AG10803 (cell line): Measurements from ENCODE around the gene OBSCN.

Source experiments
- DNase-seq: peaks from one replicate; pipeline ENCODE4 v3.0.0; 2010; ENCODE audit warnings: low read depth
- H3K4me3 ChIP-seq: 2 replicates; pipeline ENCODE4 v1.5.1; 2011; ENCODE audit warnings: mild to moderate bottlenecking, low read length, control low read depth
- CTCF ChIP-seq: conservative IDR thresholded peaks from 2 replicates; pipeline ENCODE4 v1.5.1; 2011; ENCODE audit warnings: mild to moderate bottlenecking, low read length, control low read depth, inconsistent platforms

The OBSCN gene

GRCh38 chr1:228383773-228384172 is 175.9 kb downstream of the OBSCN start:
- TF ChIP-seq CTCF = no peak
- DNase-seq = no peak

GRCh38 chr1:228385232-228385631 is 177.4 kb downstream of the OBSCN start:
- TF ChIP-seq CTCF = no peak
- no peak for DNase-seq
- no peak overlapping the region for H3K4me3 ChIP-seq

More at GRCh38 chr1:228383773-228384172, 175.9 kb downstream of the OBSCN start:
- no peak overlapping the region for H3K4me3 ChIP-seq

- no peak for DNase-seq
- no peak for TF ChIP-seq CTCF
Measured at GRCh38 chr1:228387321-228387720, 179.5 kb downstream of the OBSCN start.

GRCh38 chr1:228390649-228391048 is 182.8 kb downstream of the OBSCN start:
- DNase-seq = no peak
- H3K4me3 ChIP-seq = no peak overlapping the region
- no peak for TF ChIP-seq CTCF

More at GRCh38 chr1:228387321-228387720, 179.5 kb downstream of the OBSCN start:
- no peak overlapping the region for H3K4me3 ChIP-seq

- no peak for DNase-seq
- H3K4me3 ChIP-seq = no peak overlapping the region
- TF ChIP-seq CTCF = no peak
Measured at GRCh38 chr1:228391411-228392020, 183.7 kb downstream of the OBSCN start.

GRCh38 chr1:228392111-228392936 is 184.5 kb downstream of the OBSCN start:
- no peak for DNase-seq
- no peak for TF ChIP-seq CTCF
- no peak overlapping the region for H3K4me3 ChIP-seq

GRCh38 chr1:228393268-228393701 is 185.4 kb downstream of the OBSCN start:
- peak; percentile 75 for TF ChIP-seq CTCF
- peak; percentile 80 for DNase-seq
- no peak overlapping the region for H3K4me3 ChIP-seq
